ENCODE measurements around the gene OPCML. TPM values are rescaled to one million over a fixed set of nuclear protein-coding genes. Genes with fewer than 3 reads are reported as not detected.

OPCML gene
- total RNA-seq, 1 experiment from 2014 or later: 0.13 TPM

DNA sequence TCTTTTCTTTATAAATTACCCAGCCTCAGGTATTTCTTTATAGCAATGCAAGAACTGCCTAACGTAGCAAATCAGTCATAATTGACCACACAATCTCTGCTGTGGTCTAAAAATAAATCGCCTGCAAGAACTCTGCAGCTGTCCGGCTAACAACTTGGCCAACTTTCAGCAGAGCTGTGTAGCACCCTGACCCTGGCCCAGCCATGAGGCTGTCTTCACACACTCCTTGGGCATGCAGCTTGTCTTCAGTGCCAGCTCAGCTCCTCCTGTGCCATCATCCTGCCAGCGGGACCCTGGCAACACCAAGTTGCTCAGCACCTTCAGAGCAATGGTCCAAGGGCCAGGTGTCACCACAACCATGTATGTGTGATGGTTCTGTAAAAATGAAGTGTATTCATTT, 355.6 kb downstream of the OPCML start:
- Histone ChIP-seq H3K4me3 (ENCODE audit: low read depth, low read length, poor library complexity, severe bottlenecking) (no peak overlapping the region), H3K4me1 (ENCODE audit: insufficient read depth, low read length, poor library complexity, severe bottlenecking) (no peaks in the 10 kb centered on the region), H3K36me3 (ENCODE audit: insufficient read depth, low read length, poor library complexity, severe bottlenecking) (no peaks in the 10 kb centered on the region), H3K27me3 (replicated peaks; ENCODE audit: insufficient read depth, low read depth, low read length, poor library complexity) (peaks cover 9% of the 10 kb centered on the region), H3K27ac (ENCODE audit: low read depth, low read length, poor library complexity, severe bottlenecking) (no peak overlapping the region), H3K9me3 (ENCODE audit: low read depth, low read length, poor library complexity, severe bottlenecking) (no peaks in the 10 kb centered on the region)
- intact Hi-C loops (cut with micrococcal nuclease; ENCODE audit: unreplicated experiment): no loop called here
- TF ChIP-seq EZH2 (IDR thresholded peaks at IDR 0.05; ENCODE audit: borderline replicate concordance, low read depth, low read length, poor library complexity, severe bottlenecking) (no peak), CTCF (conservative IDR thresholded peaks at IDR 0.05; ENCODE audit: low read depth, low read length) (no peak)
- CTCF ChIA-PET: no interaction called here
- POLR2A ChIA-PET (ENCODE audit: low non-redundant PET): no interaction called here
- DNase-seq (ENCODE audit: low spot score): no peak
- BruUV-seq (replicated peaks): no TSS peak

GRCh38 chr11:133175103-133175502, 357.2 kb downstream of the OPCML start:
- Histone ChIP-seq H3K27ac (ENCODE audit: low read depth, low read length, poor library complexity, severe bottlenecking) (no peak overlapping the region), H3K4me1 (ENCODE audit: insufficient read depth, low read length, poor library complexity, severe bottlenecking) (no peaks in the 10 kb centered on the region), H3K27me3 (replicated peaks; ENCODE audit: insufficient read depth, low read depth, low read length, poor library complexity) (no peaks in the 10 kb centered on the region), H3K4me3 (ENCODE audit: low read depth, low read length, poor library complexity, severe bottlenecking) (no peak overlapping the region), H3K9me3 (ENCODE audit: low read depth, low read length, poor library complexity, severe bottlenecking) (no peaks in the 10 kb centered on the region), H3K36me3 (ENCODE audit: insufficient read depth, low read length, poor library complexity, severe bottlenecking) (no peaks in the 10 kb centered on the region)
- ChIA-PET CTCF (interaction anchor here (0.7 kb wide), 1 partner anchor 50 kb away, joined by 4 read pairs; no protein-coding TSS in a partner anchor), POLR2A (ENCODE audit: low non-redundant PET) (no interaction called here)
- intact Hi-C loops (cut with micrococcal nuclease; ENCODE audit: unreplicated experiment): no loop called here
- no TSS peak for BruUV-seq (replicated peaks)
- TF ChIP-seq CTCF (conservative IDR thresholded peaks at IDR 0.05; ENCODE audit: low read depth, low read length) (no peak), EZH2 (IDR thresholded peaks at IDR 0.05; ENCODE audit: borderline replicate concordance, low read depth, low read length, poor library complexity, severe bottlenecking) (no peak)
- DNase-seq (ENCODE audit: low spot score): no peak

- Histone ChIP-seq H3K27ac (ENCODE audit: low read depth, low read length, poor library complexity, severe bottlenecking) (no peak overlapping the region), H3K27me3 (replicated peaks; ENCODE audit: insufficient read depth, low read depth, low read length, poor library complexity) (no peaks in the 10 kb centered on the region), H3K9me3 (ENCODE audit: low read depth, low read length, poor library complexity, severe bottlenecking) (no peaks in the 10 kb centered on the region), H3K4me3 (ENCODE audit: low read depth, low read length, poor library complexity, severe bottlenecking) (no peak overlapping the region), H3K36me3 (ENCODE audit: insufficient read depth, low read length, poor library complexity, severe bottlenecking) (no peaks in the 10 kb centered on the region), H3K4me1 (ENCODE audit: insufficient read depth, low read length, poor library complexity, severe bottlenecking) (no peaks in the 10 kb centered on the region)
- ChIA-PET POLR2A (ENCODE audit: low non-redundant PET) (no interaction called here), CTCF (no interaction called here)
- DNase-seq (ENCODE audit: low spot score): no peak
- BruUV-seq (replicated peaks): no TSS peak
- no peak for TF ChIP-seq CTCF (conservative IDR thresholded peaks at IDR 0.05; ENCODE audit: low read depth, low read length)
- TF ChIP-seq EZH2 (IDR thresholded peaks at IDR 0.05; ENCODE audit: borderline replicate concordance, low read depth, low read length, poor library complexity, severe bottlenecking): no peak
- intact Hi-C loops (cut with micrococcal nuclease; ENCODE audit: unreplicated experiment): no loop called here
These were observed 358.4 kb downstream of the OPCML start for GRCh38 chr11:133173810-133174412.

Measured in A673 (cell line).